GM18951 (cell line): ENCODE results near the gene OS9.
"Not testable (repeated sequence)": the region's sequence is repeated elsewhere in the genome, so short reads cannot be mapped to it uniquely, and the experiment has no call there.

Experiments
- POLR2A ChIP-seq: IDR thresholded peaks from 4 replicates; pipeline ENCODE4 v1.6.1; 2011; ENCODE audit warnings: mild to moderate bottlenecking; ENCODE audit not compliant: insufficient read length, insufficient read depth; ENCODE audit errors: extremely low read depth
- in situ Hi-C: fragments of 300-500 bp; cut with MboI; formaldehyde crosslinking; loops from one replicate; pipeline ENCODE4 v1.12.0; 2022; ENCODE audit warnings: low sequenced_read_pairs, mixed read lengths, inconsistent platforms; ENCODE audit not compliant: unreplicated experiment

The OS9 gene

DNA sequence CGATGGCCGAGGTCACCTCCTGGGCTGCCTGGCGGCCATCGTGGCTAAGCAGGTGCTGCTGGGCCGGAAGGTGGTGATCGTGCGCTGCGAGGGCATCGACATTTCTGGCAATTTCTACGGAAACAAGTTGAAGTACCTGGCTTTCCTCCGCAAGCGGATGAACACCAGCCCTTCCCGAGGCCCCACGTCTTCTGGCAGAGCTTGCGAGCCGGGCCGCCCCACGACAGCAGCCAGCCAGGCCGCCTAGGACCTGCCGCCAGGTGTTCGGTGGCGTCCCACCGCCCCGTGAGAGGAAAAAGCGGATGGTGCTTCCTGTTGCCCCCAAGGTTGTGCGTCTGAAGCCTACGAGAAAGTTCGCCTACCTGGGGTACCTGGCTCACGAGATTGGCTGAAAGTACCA lies 19.2 kb upstream of the OS9 start:
- TF ChIP-seq POLR2A, result no peak
- in situ Hi-C loops, result no loop called here

DNA sequence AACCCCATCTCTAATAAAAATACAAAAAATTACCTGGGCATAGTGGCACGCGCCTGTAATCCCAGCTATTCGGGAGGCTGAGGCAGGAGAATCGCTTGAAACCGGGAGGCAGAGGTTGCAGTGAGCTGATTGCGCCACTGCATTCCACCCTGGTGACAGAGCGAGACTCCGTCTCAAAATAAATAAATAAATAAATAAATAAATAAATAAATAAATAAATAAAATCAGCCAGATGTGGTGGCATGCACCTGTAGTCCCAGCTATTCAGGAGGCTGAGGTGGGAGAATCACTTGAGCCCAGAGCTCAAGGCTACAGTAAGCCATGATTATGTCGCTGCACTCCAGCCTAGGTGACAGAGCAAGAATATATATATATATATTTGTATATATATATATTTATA lies 16.0 kb upstream of the OS9 start:
- in situ Hi-C loops, result not testable (repeated sequence)

DNA sequence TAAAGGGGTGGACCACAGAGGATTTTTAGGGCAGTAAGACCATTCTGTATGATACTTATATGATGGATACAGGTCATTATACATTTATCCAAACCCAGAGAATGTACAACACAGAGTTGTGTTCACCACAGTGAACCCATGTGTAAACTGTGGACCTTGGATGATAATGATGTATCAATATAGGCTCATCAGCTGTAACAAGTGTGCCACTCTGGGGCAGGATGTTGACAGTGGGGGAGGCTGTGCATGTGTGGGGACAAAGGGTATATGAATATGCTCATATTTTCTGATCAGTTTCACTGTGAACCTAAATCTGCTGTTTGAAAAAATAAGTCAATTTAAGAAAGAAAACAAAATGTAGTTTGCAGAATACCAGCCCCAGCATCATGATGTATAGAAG lies 14.2 kb upstream of the OS9 start:
- in situ Hi-C loops, result no loop called here
- no peak for TF ChIP-seq POLR2A

DNA sequence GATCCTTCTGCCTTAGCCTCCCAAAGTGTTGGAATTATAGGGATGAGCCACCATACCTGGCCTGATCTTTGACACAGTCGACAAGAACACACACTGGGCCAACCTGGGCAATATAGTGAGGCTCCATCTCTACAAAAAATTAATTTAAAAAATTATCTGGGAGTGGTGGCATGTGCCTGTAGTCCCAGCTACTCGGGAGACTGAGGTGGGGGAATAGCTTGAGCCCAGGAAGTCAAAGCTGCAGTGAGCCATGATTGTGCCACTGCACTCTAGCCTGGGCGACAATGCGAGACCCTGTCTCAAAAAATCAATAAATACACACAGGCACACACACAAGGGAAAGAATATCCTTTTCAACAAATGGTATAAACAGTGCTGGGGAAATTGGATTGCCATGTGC lies 6.1 kb upstream of the OS9 start:
- in situ Hi-C loops, result no loop called here
- no peak for TF ChIP-seq POLR2A

DNA sequence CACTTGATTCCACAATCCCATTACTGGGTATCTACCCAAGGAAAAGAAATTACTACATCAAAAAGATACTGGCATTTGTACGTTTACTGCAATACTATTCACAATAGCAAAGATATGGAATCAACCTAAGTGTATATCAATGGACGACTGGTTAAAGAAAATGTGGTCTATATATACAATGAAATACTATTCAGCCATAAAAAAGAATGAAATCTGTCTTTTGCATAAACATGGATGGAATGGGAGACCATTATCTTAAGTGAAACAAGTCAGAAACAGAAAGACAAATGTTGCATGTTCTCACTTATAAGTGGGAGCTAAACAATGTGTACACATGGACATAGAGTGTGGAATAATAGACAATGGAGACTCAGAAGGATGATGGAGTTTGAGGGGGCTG lies 5.0 kb upstream of the OS9 start:
- in situ Hi-C loops, result no loop called here
- TF ChIP-seq POLR2A, result no peak

DNA sequence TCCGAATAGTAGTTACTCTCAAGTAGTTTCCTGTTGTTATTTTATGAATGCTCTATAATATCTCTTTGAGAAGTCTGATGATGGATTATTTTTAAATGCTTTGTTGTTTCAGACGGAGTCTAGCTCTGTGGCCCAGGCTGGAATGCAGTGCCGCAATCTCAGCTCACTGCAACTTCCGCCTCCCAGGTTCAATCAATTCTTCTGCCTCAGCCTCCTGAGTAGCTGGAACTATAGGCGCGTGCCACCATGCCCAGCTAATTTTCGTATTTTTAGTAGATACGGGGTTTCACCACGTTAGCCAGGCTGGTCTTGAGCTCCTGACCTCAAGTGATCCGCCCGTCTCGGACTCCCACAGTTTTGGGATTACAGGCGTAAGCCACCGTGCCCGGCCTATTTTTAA lies 1.4 kb upstream of the OS9 start:
- in situ Hi-C loops, result no loop called here
- no peak for TF ChIP-seq POLR2A

DNA sequence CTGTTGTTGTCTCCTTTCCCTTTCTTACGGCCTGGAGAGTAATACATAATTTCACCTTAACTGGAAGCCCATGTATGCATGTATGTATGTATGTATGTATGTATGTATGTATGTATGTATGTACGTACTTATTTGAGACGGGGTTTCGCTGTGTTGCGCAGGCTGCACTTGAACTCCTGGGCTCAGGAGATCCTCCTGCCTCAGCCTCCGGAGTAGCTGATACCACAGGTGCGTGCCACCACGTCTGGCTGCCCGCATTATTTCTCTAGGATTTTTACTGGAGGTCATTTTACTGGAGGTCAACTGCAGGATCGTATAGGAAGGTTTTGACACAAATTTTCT lies 644 bp upstream of the OS9 start:
- in situ Hi-C loops, result no loop called here
- no peak for TF ChIP-seq POLR2A

DNA sequence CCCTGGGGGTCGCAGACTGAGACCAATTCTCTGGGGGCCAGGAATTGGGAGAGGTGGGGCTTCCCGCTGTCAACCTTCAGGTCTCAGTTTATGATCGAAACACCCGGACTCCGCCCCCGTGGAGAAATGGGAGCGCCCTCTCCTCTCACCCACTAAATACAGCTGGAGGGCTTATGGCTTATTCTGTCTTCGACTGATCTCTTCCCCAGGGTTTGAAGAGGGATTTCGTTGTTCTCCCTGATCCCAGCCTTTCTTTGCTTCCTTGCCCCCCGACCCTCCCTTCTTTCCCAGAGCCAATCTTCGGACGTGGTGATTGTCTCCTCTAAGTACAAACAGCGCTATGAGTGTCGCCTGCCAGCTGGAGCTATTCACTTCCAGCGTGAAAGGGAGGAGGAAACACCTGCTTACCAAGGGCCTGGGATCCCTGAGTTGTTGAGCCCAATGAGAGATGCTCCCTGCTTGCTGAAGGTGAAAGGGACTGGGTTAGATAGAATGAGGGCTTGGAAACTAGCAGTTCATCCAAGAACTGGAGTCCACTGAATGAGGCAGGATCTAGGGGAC lies 607 bp downstream of the OS9 start:
- in situ Hi-C loops, result no loop called here
- TF ChIP-seq POLR2A, result no peak

DNA sequence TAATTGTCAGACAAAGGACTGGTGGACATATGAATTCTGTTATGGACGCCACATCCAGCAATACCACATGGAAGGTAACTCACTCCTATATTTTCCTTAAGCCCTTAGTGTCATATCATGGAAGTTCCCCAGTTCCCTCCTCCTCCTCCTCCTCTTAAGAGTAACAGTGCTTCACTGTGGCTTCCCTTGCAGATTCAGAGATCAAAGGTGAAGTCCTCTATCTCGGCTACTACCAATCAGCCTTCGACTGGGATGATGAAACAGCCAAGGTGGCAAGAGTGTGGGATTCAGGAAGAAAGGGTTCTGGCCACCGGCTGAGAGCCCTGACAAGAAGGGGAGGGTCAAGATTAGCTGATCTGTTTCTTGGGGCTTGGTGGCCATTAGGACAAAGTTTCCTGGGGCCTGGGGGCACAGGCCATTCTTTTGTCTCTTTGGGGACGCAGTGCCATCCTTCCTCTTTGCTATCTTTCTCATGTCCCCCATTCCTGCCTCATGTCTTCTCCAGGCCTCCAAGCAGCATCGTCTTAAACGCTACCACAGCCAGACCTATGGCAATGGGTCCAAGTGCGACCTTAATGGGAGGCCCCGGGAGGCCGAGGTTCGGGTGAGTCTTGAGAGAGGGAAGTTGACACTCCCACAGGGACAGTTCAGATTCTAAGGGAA lies 2.0 kb downstream of the OS9 start:
- in situ Hi-C loops, result no loop called here

DNA sequence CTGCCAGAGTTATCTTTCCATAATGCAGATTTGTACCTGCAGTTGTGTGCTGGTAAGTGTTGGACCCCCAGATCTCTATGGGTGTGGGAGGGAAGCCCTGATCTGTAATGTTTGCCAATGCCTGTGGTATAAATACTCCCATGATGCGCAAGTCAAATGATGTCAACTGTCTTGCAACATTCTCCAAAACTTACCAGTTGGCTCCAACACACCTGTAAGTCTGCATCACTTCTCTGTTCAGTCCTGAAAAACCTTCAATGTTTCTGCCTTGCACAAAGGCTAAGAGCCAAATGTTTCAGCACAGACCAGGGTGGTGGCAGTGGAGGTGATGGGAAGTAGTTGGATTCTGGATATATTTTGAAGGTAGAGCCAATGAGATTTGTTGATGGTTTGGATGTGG lies 3.1 kb downstream of the OS9 start:
- TF ChIP-seq POLR2A, result no peak
- in situ Hi-C loops, result no loop called here

More for the DNA sequence above, 2.0 kb downstream of the OS9 start:
- TF ChIP-seq POLR2A, result no peak

DNA sequence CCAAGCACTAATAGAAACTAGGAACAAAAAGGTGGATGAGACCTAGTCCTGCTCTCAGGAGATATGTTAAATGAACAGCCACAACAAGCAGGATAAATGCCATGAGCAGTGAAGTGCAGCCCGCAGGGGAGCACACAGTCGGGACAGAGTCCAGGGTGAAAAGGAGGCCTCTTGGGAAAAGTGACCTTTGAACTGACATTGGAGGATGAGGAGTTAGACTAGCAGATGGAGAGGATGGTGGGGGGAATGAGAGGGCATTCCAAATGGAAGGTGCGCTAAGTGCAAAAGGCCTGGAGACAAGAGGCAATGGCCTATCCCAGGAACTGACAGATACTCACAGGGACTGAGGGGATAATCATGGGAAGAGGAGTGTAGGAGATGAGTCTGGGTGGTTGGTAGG lies 4.5 kb downstream of the OS9 start:
- TF ChIP-seq POLR2A, result no peak

DNA sequence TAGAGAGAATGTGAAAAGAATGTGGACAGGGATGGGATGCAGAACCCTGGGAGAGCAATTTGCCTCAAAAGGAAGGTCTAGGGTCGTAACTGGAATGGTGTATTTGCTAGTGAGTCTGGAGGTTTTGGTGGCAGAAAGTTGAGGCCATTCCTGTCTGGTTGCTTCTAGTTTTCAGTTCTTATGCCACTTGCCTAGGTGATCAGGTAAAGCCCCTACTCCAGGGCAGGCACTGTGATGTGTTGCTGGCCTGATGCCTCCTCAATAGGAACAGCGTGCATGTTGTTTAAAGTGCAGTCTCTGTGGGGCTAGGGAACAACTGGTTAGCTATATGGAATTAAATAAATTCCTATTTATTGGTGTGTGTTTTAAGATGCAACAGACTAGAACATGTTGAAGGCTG lies 6.4 kb downstream of the OS9 start:
- no peak for TF ChIP-seq POLR2A
- in situ Hi-C loops, result no loop called here

More for the DNA sequence above, 4.5 kb downstream of the OS9 start:
- in situ Hi-C loops, result no loop called here

DNA sequence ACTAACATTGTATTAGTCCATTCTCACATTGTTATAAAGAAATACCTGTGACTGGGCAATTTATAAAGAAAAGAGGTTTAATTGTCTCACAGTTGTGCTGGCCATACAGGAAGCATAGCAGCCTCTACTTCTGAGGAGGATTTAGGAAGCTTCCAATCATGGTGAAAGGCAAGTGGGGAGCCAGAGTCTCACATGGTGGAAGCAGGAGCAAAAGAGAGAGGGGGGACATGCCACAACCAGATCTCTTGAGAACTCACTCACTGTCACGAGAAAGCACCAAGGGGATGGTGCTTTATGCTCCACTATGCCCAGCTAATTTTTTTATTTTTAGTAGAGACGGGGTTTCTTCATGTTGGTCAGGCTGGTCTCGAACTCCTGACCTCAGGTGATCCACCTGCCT lies 13.3 kb downstream of the OS9 start:
- in situ Hi-C loops, result no loop called here
- no peak for TF ChIP-seq POLR2A

DNA sequence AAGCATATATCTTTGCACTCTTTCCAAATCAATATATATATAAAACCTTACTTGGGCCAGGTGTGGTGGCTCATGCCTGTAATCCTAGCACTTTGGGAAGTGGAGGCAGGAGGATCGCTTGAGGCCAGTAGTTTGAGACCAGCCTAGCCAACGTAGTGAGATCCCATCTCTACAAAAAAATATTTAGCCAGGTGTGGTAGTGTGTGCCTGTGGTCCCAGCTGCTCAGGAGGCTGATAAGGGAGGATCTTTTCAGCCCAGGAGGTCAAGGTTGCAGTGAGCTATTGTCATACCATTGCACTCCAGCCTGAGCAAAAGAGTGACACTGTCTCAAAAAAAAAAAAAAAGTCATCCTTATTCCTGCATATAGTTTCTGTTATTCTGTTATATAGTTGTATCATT lies 14.4 kb downstream of the OS9 start:
- TF ChIP-seq POLR2A, result no peak
- in situ Hi-C loops, result no loop called here

DNA sequence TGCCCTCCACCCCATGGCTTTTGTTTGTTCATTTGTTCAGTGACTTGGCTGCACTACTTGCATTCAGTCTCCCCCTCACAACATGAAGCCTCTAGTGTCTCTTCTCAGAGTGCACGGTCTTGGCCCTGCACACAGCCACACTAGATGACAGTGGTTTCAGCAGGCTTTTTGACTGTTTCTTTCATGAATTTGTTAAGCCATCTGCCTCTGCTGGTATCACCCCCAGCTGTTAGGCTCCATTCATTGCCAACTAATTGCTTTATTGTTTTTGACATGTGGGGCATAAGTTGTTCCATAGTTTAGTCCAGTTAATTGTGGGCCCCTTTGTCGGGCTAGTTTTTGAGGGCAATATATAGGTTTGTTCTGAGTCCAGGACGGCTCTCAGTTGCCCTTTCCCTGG lies 18.8 kb downstream of the OS9 start:
- in situ Hi-C loops, result no loop called here

DNA sequence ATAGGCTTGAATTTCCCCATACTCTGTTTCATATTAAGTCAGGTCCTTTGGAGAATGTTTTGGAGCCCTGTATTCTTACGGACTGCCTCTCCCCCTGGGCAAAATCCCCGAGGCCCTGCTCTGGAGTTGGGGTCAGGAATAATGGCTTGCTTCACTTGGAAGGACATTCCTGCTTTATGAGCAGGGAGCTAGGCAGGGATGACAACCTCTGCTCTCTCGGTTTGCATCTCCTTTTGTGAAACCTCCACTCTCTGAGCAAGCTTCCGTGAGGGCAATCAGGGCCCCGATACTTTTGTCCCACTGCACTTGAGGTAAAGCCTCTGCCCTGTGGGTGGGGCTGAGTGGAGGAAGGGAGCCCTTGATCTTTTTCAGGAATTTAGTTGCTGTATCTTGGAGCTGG lies 19.3 kb downstream of the OS9 start:
- in situ Hi-C loops, result no loop called here

More for the DNA sequence above, 18.8 kb downstream of the OS9 start:
- TF ChIP-seq POLR2A, result no peak

DNA sequence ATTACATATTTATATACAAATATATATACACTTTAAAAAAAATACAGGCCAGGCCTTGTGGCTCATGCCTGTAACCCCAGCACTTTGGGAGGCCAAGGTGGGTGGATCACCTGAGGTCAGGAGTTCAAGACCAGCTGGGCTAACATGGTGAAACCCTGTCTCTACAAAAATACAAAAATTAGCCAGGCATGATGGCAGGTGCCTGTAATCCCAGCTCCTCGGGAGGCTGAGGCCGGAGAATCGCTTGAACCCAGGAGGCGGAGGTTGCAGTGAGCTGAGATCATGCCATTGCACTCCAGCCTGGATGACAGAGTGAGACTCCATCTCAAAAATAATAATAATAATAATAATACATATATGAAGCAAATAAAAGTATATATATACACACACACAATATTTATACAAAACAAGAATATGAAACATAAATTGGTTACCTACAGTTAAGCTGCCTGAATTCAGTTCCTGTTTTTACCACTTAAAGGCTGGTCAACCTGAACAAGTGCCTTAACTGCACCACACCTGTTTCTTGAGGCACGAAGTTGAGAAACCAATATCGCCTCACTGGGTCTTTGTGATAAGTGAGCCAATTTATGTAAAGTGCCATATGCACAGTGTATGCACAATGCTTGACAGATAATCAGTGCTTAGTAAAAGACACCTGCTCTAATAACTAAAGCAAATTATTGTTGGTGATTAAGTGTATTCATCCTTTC lies 21.3 kb downstream of the OS9 start:
- in situ Hi-C loops, result not testable (repeated sequence)

More for the DNA sequence above, 19.3 kb downstream of the OS9 start:
- TF ChIP-seq POLR2A, result no peak
